Measurements from ENCODE around the gene ZNF669.
A peak's percentile ranks its signal among the peaks of the same experiment; 100 is the strongest.

ZNF669 gene

DNA sequence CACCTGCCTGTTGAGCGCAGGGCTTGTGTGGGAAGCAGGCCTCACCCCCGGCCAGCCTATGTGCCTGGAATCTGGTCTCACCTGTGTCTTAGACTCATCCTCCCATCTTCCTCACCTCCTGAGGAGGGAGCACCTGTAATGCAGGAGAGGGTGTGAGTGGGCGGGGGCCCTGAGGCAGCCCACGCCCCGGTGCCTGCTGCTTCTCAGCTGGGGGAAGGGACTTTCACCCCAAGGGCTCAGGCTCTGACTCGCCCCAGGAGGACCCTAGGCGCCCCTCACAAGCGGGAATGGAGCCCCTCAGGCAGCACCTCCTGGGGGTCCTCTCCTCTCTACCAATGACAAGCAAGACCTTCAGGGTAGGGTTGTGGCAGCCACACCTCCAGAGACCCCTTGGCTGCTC, 18.8 kb downstream of the ZNF669 start:
- no peak overlapping the region for H3K4me3 ChIP-seq (ENCODE audit: low read depth, low read length)
- DNase-seq (ENCODE audit: low read depth), result no peak
- TF ChIP-seq, protein P1, sequence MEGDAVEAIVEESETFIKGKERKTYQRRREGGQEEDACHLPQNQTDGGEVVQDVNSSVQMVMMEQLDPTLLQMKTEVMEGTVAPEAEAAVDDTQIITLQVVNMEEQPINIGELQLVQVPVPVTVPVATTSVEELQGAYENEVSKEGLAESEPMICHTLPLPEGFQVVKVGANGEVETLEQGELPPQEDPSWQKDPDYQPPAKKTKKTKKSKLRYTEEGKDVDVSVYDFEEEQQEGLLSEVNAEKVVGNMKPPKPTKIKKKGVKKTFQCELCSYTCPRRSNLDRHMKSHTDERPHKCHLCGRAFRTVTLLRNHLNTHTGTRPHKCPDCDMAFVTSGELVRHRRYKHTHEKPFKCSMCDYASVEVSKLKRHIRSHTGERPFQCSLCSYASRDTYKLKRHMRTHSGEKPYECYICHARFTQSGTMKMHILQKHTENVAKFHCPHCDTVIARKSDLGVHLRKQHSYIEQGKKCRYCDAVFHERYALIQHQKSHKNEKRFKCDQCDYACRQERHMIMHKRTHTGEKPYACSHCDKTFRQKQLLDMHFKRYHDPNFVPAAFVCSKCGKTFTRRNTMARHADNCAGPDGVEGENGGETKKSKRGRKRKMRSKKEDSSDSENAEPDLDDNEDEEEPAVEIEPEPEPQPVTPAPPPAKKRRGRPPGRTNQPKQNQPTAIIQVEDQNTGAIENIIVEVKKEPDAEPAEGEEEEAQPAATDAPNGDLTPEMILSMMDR (IDR thresholded peaks at IDR 0.05; ENCODE audit: low read depth, low read length, missing control alignments), result no peak
- in situ Hi-C loops (cut with HindIII; ENCODE audit: low sequenced_read_pairs), result no loop called here

DNA sequence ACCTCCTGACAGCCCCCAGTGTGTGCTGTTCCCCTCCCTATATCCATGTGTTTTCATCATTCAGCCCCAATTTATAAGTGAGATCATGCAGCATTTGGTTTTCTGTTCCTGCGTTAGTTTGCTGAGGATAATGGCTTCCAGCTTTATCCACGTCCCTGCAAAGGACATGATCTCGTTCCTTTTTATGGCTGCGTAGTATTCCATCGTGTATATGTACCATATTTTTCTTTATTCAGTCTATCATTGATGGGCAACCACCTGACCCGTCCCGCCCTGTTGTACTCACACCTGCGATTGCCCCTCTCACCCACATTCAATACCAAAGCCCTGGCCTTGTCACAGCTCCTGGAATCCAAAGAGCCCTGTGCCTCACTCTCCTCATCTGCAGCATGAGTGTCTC, 19.4 kb downstream of the ZNF669 start:
- in situ Hi-C loops (cut with HindIII; ENCODE audit: low sequenced_read_pairs), result no loop called here
- TF ChIP-seq, protein P1 (IDR thresholded peaks at IDR 0.05; ENCODE audit: low read depth, low read length, missing control alignments), result no peak
- no peak for DNase-seq (ENCODE audit: low read depth)
- no peak overlapping the region for H3K4me3 ChIP-seq (ENCODE audit: low read depth, low read length)

DNA sequence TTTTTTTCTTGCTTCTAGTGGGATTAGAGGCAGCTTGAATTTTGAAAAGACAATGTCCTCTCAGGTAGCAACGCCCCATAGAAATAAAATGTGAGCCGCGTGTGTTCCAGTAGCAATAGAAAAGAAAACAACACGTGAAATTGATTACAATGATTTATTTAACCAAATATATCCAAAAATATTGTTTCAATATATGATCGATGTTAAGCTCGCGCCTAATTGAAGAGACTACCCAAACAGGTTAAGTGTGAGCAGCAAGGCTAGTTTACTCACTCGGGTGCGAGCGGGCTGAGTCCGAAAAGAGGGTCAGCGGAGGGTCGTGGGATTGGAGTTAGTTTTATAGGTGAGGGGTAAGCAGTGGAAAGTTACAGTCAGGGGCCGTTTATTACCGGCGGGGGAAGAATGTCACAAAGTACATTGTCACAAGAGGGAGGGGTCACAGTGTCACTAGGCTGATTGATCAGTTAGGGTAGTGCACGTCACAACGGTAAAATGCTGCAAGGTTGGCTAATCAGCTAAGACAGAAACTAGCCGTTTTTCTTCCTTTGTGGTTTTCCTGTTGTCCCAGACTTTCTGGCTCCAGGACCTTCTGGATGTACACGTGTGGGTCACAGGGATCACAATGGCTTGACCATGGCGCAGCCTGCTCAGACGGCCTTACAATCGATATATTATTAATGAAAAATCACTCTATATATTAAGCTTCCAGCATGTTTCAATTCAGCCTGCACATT, 24.8 kb downstream of the ZNF669 start:
- no peak for DNase-seq (ENCODE audit: low read depth)
- in situ Hi-C loops (cut with HindIII; ENCODE audit: low sequenced_read_pairs), result no loop called here
- TF ChIP-seq, protein P1 (IDR thresholded peaks at IDR 0.05; ENCODE audit: low read depth, low read length, missing control alignments), result no peak
- peak overlapping the region; percentile 94 for H3K4me3 ChIP-seq (ENCODE audit: low read depth, low read length)

DNA sequence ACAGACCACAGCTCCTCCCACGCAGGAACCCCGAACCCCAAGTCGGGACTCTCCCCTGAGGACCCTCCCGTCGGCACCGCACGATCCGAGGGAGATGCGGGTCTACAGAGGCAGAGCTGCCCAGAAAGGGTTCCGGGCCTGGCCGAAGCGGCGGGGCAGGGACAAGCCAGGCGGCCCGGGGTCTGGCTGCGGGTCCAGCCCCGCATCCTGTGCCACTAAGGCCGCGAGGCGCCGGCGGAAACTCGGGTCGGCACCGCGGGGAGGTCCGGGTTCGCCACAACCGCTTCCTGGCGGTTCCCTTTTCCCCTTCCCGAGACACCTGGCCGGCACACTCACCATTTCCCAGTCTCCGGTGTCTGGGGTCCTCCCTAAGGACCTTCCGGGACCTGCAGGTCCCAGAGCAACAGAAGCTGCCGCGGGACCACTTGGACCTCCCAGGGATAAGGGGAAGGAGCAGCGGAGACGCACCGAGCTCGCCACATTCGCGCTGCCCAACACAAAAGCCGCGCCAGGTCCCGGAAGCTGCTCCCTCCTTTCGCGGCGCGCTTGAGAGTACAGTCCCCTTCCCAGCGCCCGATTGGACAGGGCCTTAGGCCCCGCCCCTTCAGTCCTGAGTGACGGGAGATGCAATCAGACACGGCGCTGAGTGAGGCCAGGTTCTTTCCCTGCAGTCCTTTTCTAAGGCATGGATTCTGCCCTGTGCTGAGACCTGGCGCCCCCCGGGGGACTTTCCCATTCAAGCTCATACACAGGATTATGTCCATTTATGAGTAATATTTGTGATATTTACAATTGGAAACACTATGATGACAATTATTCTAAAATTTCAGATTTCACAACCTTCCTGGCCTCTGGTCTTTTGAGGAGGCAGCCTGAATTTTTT, 25.7 kb downstream of the ZNF669 start, which contains the start of gene ZNF670:
ZNF670 (minus strand) TSS at position 554 of the 883 bp plus-strand sequence; CDS start at position 339, 215 bp downstream.
- peak; percentile 84 for DNase-seq (ENCODE audit: low read depth)
- TF ChIP-seq, protein P1 (IDR thresholded peaks at IDR 0.05; ENCODE audit: low read depth, low read length, missing control alignments), result no peak
- peak within 1 kb of the TSS; percentile 94 for H3K4me3 ChIP-seq (ENCODE audit: low read depth, low read length)
- in situ Hi-C loops (cut with HindIII; ENCODE audit: low sequenced_read_pairs), result no loop called here

DNA sequence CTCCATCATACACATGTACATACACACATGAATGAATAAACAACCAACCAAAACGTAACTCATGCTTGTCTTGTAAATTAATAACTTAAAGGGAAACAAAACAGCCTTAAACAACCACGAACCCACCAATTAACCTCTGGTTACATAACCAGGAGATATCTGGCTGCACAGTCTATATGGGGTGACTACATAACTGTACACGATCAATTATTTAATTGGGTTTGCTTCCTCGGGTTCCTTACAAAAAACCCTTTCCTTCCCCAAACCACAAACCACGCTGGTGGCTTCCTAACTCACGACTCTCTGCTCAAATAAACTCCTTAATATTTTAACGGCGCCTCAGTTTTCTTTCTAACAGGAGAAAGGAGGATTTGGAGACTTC, 26.3 kb downstream of the ZNF669 start:
- no peak for DNase-seq (ENCODE audit: low read depth)
- in situ Hi-C loops (cut with HindIII; ENCODE audit: low sequenced_read_pairs), result no loop called here
- TF ChIP-seq, protein P1 (IDR thresholded peaks at IDR 0.05; ENCODE audit: low read depth, low read length, missing control alignments), result no peak
- peak overlapping the region; percentile 94 for H3K4me3 ChIP-seq (ENCODE audit: low read depth, low read length)

DNA sequence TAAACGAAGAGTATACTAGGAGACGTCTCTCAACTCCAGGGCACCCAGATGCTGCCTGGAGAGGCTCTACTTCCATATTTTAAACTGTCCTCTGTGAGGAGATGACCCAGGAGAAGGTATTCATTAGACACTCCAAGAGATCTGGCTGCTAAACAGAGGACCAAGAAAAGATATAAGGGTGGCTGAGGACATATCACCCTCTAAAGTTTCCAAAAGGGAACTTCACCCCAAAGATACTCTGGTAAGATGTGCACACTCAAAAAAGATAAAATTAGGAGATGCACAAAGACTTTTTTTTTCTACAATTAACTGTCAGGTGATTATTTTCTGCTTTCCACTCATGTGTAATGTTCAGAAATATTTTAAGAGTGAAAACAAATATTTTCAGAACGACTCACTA, 26.9 kb downstream of the ZNF669 start:
- no peak for DNase-seq (ENCODE audit: low read depth)
- TF ChIP-seq, protein P1 (IDR thresholded peaks at IDR 0.05; ENCODE audit: low read depth, low read length, missing control alignments), result no peak
- H3K4me3 ChIP-seq (ENCODE audit: low read depth, low read length), result no peak overlapping the region
- in situ Hi-C loops (cut with HindIII; ENCODE audit: low sequenced_read_pairs), result no loop called here
